Measurements from ENCODE around the gene AJUBA. TPM values are rescaled to one million over a fixed set of nuclear protein-coding genes. Genes with fewer than 3 reads are reported as not detected.
"Not testable (repeated sequence)": the region's sequence is repeated elsewhere in the genome, so short reads cannot be mapped to it uniquely, and the experiment has no call there.

Gene AJUBA
- total and polyA plus RNA-seq, 10 donors: 0.63 to 11.0 (median 2.7) TPM

- Histone ChIP-seq H3K9me3 (no peaks in the 10 kb centered on the region), H3K4me3 (no peak overlapping the region), H3K36me3 (no peaks in the 10 kb centered on the region), H3K27ac (no peak overlapping the region), H3K27me3 (replicated peaks in 1 of 7) (no peaks in the 10 kb centered on the region), H3K4me1 (peaks cover 0 to 24% (median 7%) of the 10 kb centered on the region in 6 donors)
- 92 to 98% (median 94%) methylated on average over 1 of the region's 1 CpG for WGBS, 5 donors
- DNase-seq: no peak
- intact Hi-C loops (cut with DNase I; ENCODE audit: low total_unique reads): no loop called here
- no peak for TF ChIP-seq CTCF (IDR thresholded peaks at IDR 0.05 in 8 of 11, conservative IDR thresholded peaks at IDR 0.05 in 3 of 11)
These were observed 11.2 kb downstream of the AJUBA start for GRCh38 chr14:22971152-22971551.

GRCh38 chr14:22966783-22967269 is 15.5 kb downstream of the AJUBA start:
- intact Hi-C loops (cut with DNase I; ENCODE audit: low total_unique reads): no loop called here
- no peak for DNase-seq
- no peak overlapping the region for H3K4me3 ChIP-seq
- 65 to 75% (median 70%) methylated on average over 4 of the region's 4 CpGs for WGBS, 5 donors
- H3K27ac ChIP-seq: no peak overlapping the region
- no peaks in the 10 kb centered on the region for H3K9me3 ChIP-seq
- no peaks in the 10 kb centered on the region for H3K27me3 ChIP-seq (replicated peaks in 1 of 7)
- TF ChIP-seq CTCF (IDR thresholded peaks at IDR 0.05 in 8 of 11, conservative IDR thresholded peaks at IDR 0.05 in 3 of 11): no peak
- TF ChIP-seq POLR2A (IDR thresholded peaks at IDR 0.05): no peak
- no peak for TF ChIP-seq POLR2AphosphoS5 (IDR thresholded peaks at IDR 0.05)
- no peaks in the 10 kb centered on the region for H3K4me1 ChIP-seq
- no peaks in the 10 kb centered on the region for H3K36me3 ChIP-seq

GRCh38 chr14:22965916-22966782 is 16.2 kb downstream of the AJUBA start:
- H3K27me3 ChIP-seq (replicated peaks in 1 of 7); H3K27ac ChIP-seq; H3K4me3 ChIP-seq; H3K4me1 ChIP-seq; H3K36me3 ChIP-seq; intact Hi-C loops (cut with DNase I; ENCODE audit: low total_unique reads); H3K9me3 ChIP-seq; DNase-seq: not testable (repeated sequence)
- WGBS, 5 donors: 75 to 88% (median 80%) methylated on average over 15 of the region's 15 CpGs

- WGBS, 5 donors: 91 to 97% (median 93%) methylated on average over 6 of the region's 6 CpGs
- Histone ChIP-seq H3K27ac (no peak overlapping the region), H3K27me3 (replicated peaks in 1 of 7) (no peaks in the 10 kb centered on the region), H3K4me1 (peaks cover 0 to 9% (median 6%) of the 10 kb centered on the region in 6 donors), H3K9me3 (no peaks in the 10 kb centered on the region), H3K36me3 (no peaks in the 10 kb centered on the region), H3K4me3 (no peak overlapping the region)
- DNase-seq: no peak
- intact Hi-C loops (cut with DNase I; ENCODE audit: low total_unique reads): no loop called here
- no peak for TF ChIP-seq POLR2AphosphoS5 (IDR thresholded peaks at IDR 0.05)
- TF ChIP-seq POLR2A (IDR thresholded peaks at IDR 0.05): no peak
- no peak for TF ChIP-seq CTCF (IDR thresholded peaks at IDR 0.05 in 8 of 11, conservative IDR thresholded peaks at IDR 0.05 in 3 of 11)
These were observed 20.2 kb downstream of the AJUBA start for GRCh38 chr14:22962061-22962676.

All from spleen (tissue), 11 donors.